Body of pancreas (tissue), 4 donors: ENCODE results near the gene FEM1B.

Experiments
- POLR2A ChIP-seq, 3 donors: fragments of 450-650 bp; IDR thresholded peaks; one replicate each; pipeline ENCODE4 v1.6.1; 2016; ENCODE audit warnings: antibody characterized with exemption in 3 of 3, mild to moderate bottlenecking in 2 of 3
- TF ChIP-seq, protein P1 (sequence below), 7 experiments: fragments of 450-650 bp in 4 of 7; fragments of 200-600 bp in 3 of 7; sonication (generic) in 3 of 7; IDR thresholded peaks; one replicate each; pipeline ENCODE4 v1.5.1; 2016 to 2019; ENCODE audit warnings: antibody characterized with exemption in 7 of 7

DNA sequence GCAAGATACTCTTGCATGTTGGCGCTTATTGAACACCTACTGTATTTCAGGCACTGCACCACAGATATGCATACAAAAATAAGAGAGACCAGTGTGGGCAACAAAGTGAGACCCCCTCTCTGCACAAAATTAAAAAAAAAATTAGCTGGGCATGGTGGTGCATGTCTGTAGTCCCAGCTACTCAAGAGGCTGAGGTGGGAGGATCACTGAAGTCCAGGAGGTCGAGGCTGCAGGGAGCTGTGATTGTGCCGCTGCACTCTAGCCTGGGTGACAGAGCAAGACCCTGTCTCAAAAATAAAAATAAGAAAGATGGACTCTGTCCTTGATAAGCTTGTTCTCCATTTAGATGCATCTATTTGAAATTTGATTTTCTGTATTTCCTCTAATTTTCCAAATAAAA is 20.8 kb downstream of the FEM1B start:
- TF ChIP-seq, protein P1, sequence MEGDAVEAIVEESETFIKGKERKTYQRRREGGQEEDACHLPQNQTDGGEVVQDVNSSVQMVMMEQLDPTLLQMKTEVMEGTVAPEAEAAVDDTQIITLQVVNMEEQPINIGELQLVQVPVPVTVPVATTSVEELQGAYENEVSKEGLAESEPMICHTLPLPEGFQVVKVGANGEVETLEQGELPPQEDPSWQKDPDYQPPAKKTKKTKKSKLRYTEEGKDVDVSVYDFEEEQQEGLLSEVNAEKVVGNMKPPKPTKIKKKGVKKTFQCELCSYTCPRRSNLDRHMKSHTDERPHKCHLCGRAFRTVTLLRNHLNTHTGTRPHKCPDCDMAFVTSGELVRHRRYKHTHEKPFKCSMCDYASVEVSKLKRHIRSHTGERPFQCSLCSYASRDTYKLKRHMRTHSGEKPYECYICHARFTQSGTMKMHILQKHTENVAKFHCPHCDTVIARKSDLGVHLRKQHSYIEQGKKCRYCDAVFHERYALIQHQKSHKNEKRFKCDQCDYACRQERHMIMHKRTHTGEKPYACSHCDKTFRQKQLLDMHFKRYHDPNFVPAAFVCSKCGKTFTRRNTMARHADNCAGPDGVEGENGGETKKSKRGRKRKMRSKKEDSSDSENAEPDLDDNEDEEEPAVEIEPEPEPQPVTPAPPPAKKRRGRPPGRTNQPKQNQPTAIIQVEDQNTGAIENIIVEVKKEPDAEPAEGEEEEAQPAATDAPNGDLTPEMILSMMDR (IDR thresholded peaks at IDR 0.05): no peak
- TF ChIP-seq POLR2A (IDR thresholded peaks at IDR 0.05): no peak
